Activated CD4-positive, alpha-beta T cell treated with anti-CD3 and anti-CD28 coated beads, Interleukin-2, amount 10 ng/mL, durations not matched to agents 7 days and 5 days (primary cell): ENCODE results near the gene P2RX5. TPM values are rescaled to one million over a fixed set of nuclear protein-coding genes. Genes with fewer than 3 reads are reported as not detected.
A peak's percentile ranks its signal among the peaks of the same experiment; 100 is the strongest.

Source experiments
- CTCF ChIA-PET: fragments of 350-600 bp; sonication (Branson Sonifier 250); formaldehyde crosslinking; loops from one replicate; lab custom pipeline; 2021; ENCODE audit warnings: antibody characterized with exemption; lab: Charles Lee
- POLR2A ChIA-PET: fragments of 350-600 bp; sonication (Branson Sonifier 250); formaldehyde crosslinking; loops from one replicate; lab custom pipeline; 2021; ENCODE audit warnings: antibody characterized with exemption; lab: Charles Lee
- DNase-seq: peaks from one replicate; pipeline ENCODE4 v3.0.0-alpha.2; 2020
- H3K27ac Mint-ChIP-seq: one replicate; pipeline ENCODE4 v1.8.0; 2021; ENCODE audit warnings: mild to moderate bottlenecking, moderate library complexity, mixed read lengths
- H3K27me3 Mint-ChIP-seq: one replicate; pipeline ENCODE4 v1.8.0; 2021; ENCODE audit warnings: mixed read lengths
- H3K36me3 Mint-ChIP-seq: one replicate; pipeline ENCODE4 v1.8.0; 2021; ENCODE audit warnings: low read depth, mixed read lengths
- H3K4me1 Mint-ChIP-seq: one replicate; pipeline ENCODE4 v1.8.0; 2021; ENCODE audit warnings: mixed read lengths
- H3K4me3 Mint-ChIP-seq: one replicate; pipeline ENCODE4 v1.8.0; 2021; ENCODE audit warnings: mild to moderate bottlenecking, moderate library complexity, mixed read lengths
- H3K9me3 Mint-ChIP-seq: one replicate; pipeline ENCODE4 v1.8.0; 2021; ENCODE audit warnings: mixed read lengths
- total RNA-seq, 2 experiments: library from RNA; stranded (reverse); gene quantifications; one replicate each; pipeline ENCODE4 v1.2.3, GENCODE V29; 2021

The P2RX5 gene
- total RNA-seq, 2 experiments from 2014 or later: 33.6 to 39.4 TPM

- no peaks in the 10 kb centered on the region for H3K27me3 Mint-ChIP-seq
- peak overlapping the region; percentile 48 for H3K27ac Mint-ChIP-seq
- no peaks in the 10 kb centered on the region for H3K9me3 Mint-ChIP-seq
- H3K4me3 Mint-ChIP-seq: no peak overlapping the region
- peaks cover 26% of the 10 kb centered on the region for H3K4me1 Mint-ChIP-seq
- DNase-seq: no peak
- peaks cover 22% of the 10 kb centered on the region for H3K36me3 Mint-ChIP-seq
- CTCF ChIA-PET: interaction anchor here (0.7 to 1.6 kb wide), 6 partner anchors 17 to 167 kb away, joined by 3 to 6 read pairs (median 4); partner anchors contain the start of genes NCBP3 and P2RX5
- POLR2A ChIA-PET: no interaction called here
Measured at GRCh38 chr17:3678095-3678820, 17.7 kb downstream of the P2RX5 start.

- peaks cover 8% of the 10 kb centered on the region for H3K36me3 Mint-ChIP-seq
- no peak for DNase-seq
- H3K4me1 Mint-ChIP-seq: peaks cover 6% of the 10 kb centered on the region
- no peak overlapping the region for H3K4me3 Mint-ChIP-seq
- ChIA-PET CTCF (interaction anchor here (0.6 kb wide), 2 partner anchors 397 to 594 kb away, joined by 3 to 4 read pairs; no protein-coding TSS in a partner anchor), POLR2A (no interaction called here)
- H3K9me3 Mint-ChIP-seq: no peaks in the 10 kb centered on the region
- no peak overlapping the region for H3K27ac Mint-ChIP-seq
- no peaks in the 10 kb centered on the region for H3K27me3 Mint-ChIP-seq
Measured at GRCh38 chr17:3675886-3676285, 20.1 kb downstream of the P2RX5 start.

- no peak overlapping the region for H3K27ac Mint-ChIP-seq
- peaks cover 18% of the 10 kb centered on the region for H3K4me1 Mint-ChIP-seq
- POLR2A ChIA-PET: no interaction called here
- no peak for DNase-seq
- no peaks in the 10 kb centered on the region for H3K27me3 Mint-ChIP-seq
- CTCF ChIA-PET: interaction anchor here (2.2 kb wide), 1 partner anchor 10 kb away, joined by 9 read pairs; no protein-coding TSS in a partner anchor
- no peaks in the 10 kb centered on the region for H3K9me3 Mint-ChIP-seq
- H3K36me3 Mint-ChIP-seq: peaks cover 8% of the 10 kb centered on the region
- no peak overlapping the region for H3K4me3 Mint-ChIP-seq
Measured at GRCh38 chr17:3672571-3672970, 23.4 kb downstream of the P2RX5 start.

GRCh38 chr17:3669548-3669947 is 26.4 kb downstream of the P2RX5 start:
- H3K36me3 Mint-ChIP-seq: peaks cover 8% of the 10 kb centered on the region
- POLR2A ChIA-PET: no interaction called here

GRCh38 chr17:3669085-3669347 is 26.9 kb downstream of the P2RX5 start:
- no peak for DNase-seq
- ChIA-PET POLR2A (interaction anchor here (0.6 kb wide), 1 partner anchor 87 kb away, joined by 3 read pairs; no protein-coding TSS in a partner anchor), CTCF (interaction anchor here (0.6 kb wide), 1 partner anchor 168 kb away, joined by 3 read pairs; no protein-coding TSS in a partner anchor)
- Mint-ChIP-seq H3K9me3 (no peaks in the 10 kb centered on the region), H3K4me1 (peaks cover 29% of the 10 kb centered on the region), H3K27ac (peak overlapping the region; percentile 90), H3K36me3 (peaks cover 8% of the 10 kb centered on the region), H3K27me3 (no peaks in the 10 kb centered on the region), H3K4me3 (peak overlapping the region; percentile 92)

More at GRCh38 chr17:3669548-3669947, 26.4 kb downstream of the P2RX5 start:
- Mint-ChIP-seq H3K27ac (peak overlapping the region; percentile 90), H3K4me3 (peak overlapping the region; percentile 92), H3K27me3 (no peaks in the 10 kb centered on the region), H3K9me3 (no peaks in the 10 kb centered on the region), H3K4me1 (peaks cover 29% of the 10 kb centered on the region)
- no peak for DNase-seq
- CTCF ChIA-PET: interaction anchor here (0.9 to 1.4 kb wide), 2 partner anchors 13 to 26 kb away, joined by 3 to 4 read pairs; partner anchors contain the start of gene P2RX5

GRCh38 chr17:3668279-3669084 is 27.5 kb downstream of the P2RX5 start, which contains the start of the genes EMC6 and TAX1BP3:
TSS of gene EMC6 (plus strand) at chr17:3668812. CDS start at chr17:3669147, 335 bp downstream.
TSS of gene TAX1BP3 (minus strand) at chr17:3668578. CDS start at chr17:3668526, 52 bp downstream.
- Mint-ChIP-seq H3K4me1 (peaks cover 29% of the 10 kb centered on the region), H3K9me3 (no peaks in the 10 kb centered on the region), H3K27me3 (no peaks in the 10 kb centered on the region), H3K4me3 (peak within 1 kb of the TSS; percentile 92), H3K27ac (peak within 1 kb of the TSS; percentile 90), H3K36me3 (peaks cover 8% of the 10 kb centered on the region)
- peak; percentile 99 for DNase-seq
- POLR2A ChIA-PET: interaction anchor here (0.6 kb wide), 1 partner anchor 87 kb away, joined by 3 read pairs; no protein-coding TSS in a partner anchor
- CTCF ChIA-PET: interaction anchor here (0.6 kb wide), 1 partner anchor 169 kb away, joined by 3 read pairs; no protein-coding TSS in a partner anchor

- Mint-ChIP-seq H3K27ac (no peak overlapping the region), H3K36me3 (peaks cover 8% of the 10 kb centered on the region), H3K27me3 (no peaks in the 10 kb centered on the region), H3K4me3 (peak overlapping the region; percentile 92), H3K4me1 (peaks cover 29% of the 10 kb centered on the region), H3K9me3 (no peaks in the 10 kb centered on the region)
- ChIA-PET CTCF (interaction anchor here (1.0 kb wide), 2 partner anchors 23 to 31 kb away, joined by 3 to 4 read pairs; partner anchors contain the start of genes CTNS and SHPK), POLR2A (no interaction called here)
- DNase-seq: peak; percentile 23
Measured at GRCh38 chr17:3667366-3668278, 28.3 kb downstream of the P2RX5 start.

- Mint-ChIP-seq H3K4me3 (peak overlapping the region; percentile 33), H3K27ac (no peak overlapping the region), H3K9me3 (no peaks in the 10 kb centered on the region), H3K27me3 (no peaks in the 10 kb centered on the region), H3K36me3 (peaks cover 8% of the 10 kb centered on the region), H3K4me1 (peaks cover 29% of the 10 kb centered on the region)
- POLR2A ChIA-PET: no interaction called here
- CTCF ChIA-PET: interaction anchor here (0.6 to 1.4 kb wide), 5 partner anchors 17 to 180 kb away, joined by 3 to 7 read pairs (median 4); partner anchors contain the start of gene NCBP3
- no peak for DNase-seq
Measured at GRCh38 chr17:3666516-3666915, 29.4 kb downstream of the P2RX5 start.

GRCh38 chr17:3665834-3666233 is 30.1 kb downstream of the P2RX5 start:
- ChIA-PET POLR2A (no interaction called here), CTCF (interaction anchor here (1.2 to 1.4 kb wide), 2 partner anchors 29 to 180 kb away, joined by 3 to 4 read pairs; partner anchors contain the start of gene NCBP3)
- no peak for DNase-seq
- no peak overlapping the region for H3K27ac Mint-ChIP-seq
- no peaks in the 10 kb centered on the region for H3K9me3 Mint-ChIP-seq
- peaks cover 8% of the 10 kb centered on the region for H3K36me3 Mint-ChIP-seq
- H3K4me1 Mint-ChIP-seq: peaks cover 29% of the 10 kb centered on the region
- no peaks in the 10 kb centered on the region for H3K27me3 Mint-ChIP-seq
- peak overlapping the region; percentile 33 for H3K4me3 Mint-ChIP-seq

- Mint-ChIP-seq H3K27me3 (no peaks in the 10 kb centered on the region), H3K4me1 (peaks cover 13% of the 10 kb centered on the region), H3K4me3 (no peak overlapping the region), H3K9me3 (no peaks in the 10 kb centered on the region), H3K27ac (no peak overlapping the region), H3K36me3 (no peaks in the 10 kb centered on the region)
- ChIA-PET CTCF (interaction anchor here (1.5 kb wide), 1 partner anchor 12 kb away, joined by 3 read pairs; no protein-coding TSS in a partner anchor), POLR2A (no interaction called here)
- no peak for DNase-seq
Measured at GRCh38 chr17:3663102-3664011, 32.6 kb downstream of the P2RX5 start.

GRCh38 chr17:3660311-3660891 is 35.6 kb downstream of the P2RX5 start:
- H3K27ac Mint-ChIP-seq: no peak overlapping the region
- H3K27me3 Mint-ChIP-seq: no peaks in the 10 kb centered on the region
- ChIA-PET CTCF (no interaction called here), POLR2A (no interaction called here)
- no peaks in the 10 kb centered on the region for H3K9me3 Mint-ChIP-seq
- H3K4me3 Mint-ChIP-seq: no peak overlapping the region
- no peak for DNase-seq
- H3K4me1 Mint-ChIP-seq: no peaks in the 10 kb centered on the region
- no peaks in the 10 kb centered on the region for H3K36me3 Mint-ChIP-seq
